Right lobe of liver (tissue), 4 donors: Measurements from ENCODE around the gene CLCN7.

Source experiments
- POLR2A ChIP-seq: fragments of 450-650 bp; IDR thresholded peaks from one replicate; pipeline ENCODE4 v1.6.1; 2017; ENCODE audit warnings: antibody characterized with exemption, mild to moderate bottlenecking
- TF ChIP-seq, protein P1 (sequence below), 4 donors: fragments of 200-600 bp in 3 of 4; fragments of 450-650 bp in 1 of 4; IDR thresholded peaks; one replicate each; pipeline versions ENCODE4 v1.5.1 to v1.8.0; 2016 to 2022; ENCODE audit warnings: antibody characterized with exemption in 4 of 4, mild to moderate bottlenecking in 2 of 4
- donor health status: DM: no; HTN: no; CAD: no.
- donor health status: DM: no; HTN: no; CAD: no.
- donor health status: DM: no; HTN: yes; CAD: no.

GRCh38 chr16:1474796-1475551 is at the start of gene CLCN7:
- TF ChIP-seq POLR2A = peak; percentile 85
- TF ChIP-seq, protein P1, sequence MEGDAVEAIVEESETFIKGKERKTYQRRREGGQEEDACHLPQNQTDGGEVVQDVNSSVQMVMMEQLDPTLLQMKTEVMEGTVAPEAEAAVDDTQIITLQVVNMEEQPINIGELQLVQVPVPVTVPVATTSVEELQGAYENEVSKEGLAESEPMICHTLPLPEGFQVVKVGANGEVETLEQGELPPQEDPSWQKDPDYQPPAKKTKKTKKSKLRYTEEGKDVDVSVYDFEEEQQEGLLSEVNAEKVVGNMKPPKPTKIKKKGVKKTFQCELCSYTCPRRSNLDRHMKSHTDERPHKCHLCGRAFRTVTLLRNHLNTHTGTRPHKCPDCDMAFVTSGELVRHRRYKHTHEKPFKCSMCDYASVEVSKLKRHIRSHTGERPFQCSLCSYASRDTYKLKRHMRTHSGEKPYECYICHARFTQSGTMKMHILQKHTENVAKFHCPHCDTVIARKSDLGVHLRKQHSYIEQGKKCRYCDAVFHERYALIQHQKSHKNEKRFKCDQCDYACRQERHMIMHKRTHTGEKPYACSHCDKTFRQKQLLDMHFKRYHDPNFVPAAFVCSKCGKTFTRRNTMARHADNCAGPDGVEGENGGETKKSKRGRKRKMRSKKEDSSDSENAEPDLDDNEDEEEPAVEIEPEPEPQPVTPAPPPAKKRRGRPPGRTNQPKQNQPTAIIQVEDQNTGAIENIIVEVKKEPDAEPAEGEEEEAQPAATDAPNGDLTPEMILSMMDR (IDR thresholded peaks at IDR 0.05) = no peak
